GM18499 (cell line): ENCODE measurements around the gene MRTFB.
"Not testable (repeated sequence)": the region's sequence is repeated elsewhere in the genome, so short reads cannot be mapped to it uniquely, and the experiment has no call there.

Experiments
- ATAC-seq: cut with Tn5 transposase; IDR thresholded peaks from one replicate; pipeline ENCODE4 v1.9.1; 2021; ENCODE audit warnings: moderate number of reproducible peaks; ENCODE audit not compliant: insufficient read depth, unreplicated experiment

Gene MRTFB, protein sequence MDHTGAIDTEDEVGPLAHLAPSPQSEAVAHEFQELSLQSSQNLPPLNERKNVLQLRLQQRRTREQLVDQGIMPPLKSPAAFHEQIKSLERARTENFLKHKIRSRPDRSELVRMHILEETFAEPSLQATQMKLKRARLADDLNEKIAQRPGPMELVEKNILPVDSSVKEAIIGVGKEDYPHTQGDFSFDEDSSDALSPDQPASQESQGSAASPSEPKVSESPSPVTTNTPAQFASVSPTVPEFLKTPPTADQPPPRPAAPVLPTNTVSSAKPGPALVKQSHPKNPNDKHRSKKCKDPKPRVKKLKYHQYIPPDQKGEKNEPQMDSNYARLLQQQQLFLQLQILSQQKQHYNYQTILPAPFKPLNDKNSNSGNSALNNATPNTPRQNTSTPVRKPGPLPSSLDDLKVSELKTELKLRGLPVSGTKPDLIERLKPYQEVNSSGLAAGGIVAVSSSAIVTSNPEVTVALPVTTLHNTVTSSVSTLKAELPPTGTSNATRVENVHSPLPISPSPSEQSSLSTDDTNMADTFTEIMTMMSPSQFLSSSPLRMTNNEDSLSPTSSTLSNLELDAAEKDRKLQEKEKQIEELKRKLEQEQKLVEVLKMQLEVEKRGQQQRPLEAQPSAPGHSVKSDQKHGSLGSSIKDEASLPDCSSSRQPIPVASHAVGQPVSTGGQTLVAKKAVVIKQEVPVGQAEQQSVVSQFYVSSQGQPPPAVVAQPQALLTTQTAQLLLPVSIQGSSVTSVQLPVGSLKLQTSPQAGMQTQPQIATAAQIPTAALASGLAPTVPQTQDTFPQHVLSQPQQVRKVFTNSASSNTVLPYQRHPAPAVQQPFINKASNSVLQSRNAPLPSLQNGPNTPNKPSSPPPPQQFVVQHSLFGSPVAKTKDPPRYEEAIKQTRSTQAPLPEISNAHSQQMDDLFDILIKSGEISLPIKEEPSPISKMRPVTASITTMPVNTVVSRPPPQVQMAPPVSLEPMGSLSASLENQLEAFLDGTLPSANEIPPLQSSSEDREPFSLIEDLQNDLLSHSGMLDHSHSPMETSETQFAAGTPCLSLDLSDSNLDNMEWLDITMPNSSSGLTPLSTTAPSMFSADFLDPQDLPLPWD

DNA sequence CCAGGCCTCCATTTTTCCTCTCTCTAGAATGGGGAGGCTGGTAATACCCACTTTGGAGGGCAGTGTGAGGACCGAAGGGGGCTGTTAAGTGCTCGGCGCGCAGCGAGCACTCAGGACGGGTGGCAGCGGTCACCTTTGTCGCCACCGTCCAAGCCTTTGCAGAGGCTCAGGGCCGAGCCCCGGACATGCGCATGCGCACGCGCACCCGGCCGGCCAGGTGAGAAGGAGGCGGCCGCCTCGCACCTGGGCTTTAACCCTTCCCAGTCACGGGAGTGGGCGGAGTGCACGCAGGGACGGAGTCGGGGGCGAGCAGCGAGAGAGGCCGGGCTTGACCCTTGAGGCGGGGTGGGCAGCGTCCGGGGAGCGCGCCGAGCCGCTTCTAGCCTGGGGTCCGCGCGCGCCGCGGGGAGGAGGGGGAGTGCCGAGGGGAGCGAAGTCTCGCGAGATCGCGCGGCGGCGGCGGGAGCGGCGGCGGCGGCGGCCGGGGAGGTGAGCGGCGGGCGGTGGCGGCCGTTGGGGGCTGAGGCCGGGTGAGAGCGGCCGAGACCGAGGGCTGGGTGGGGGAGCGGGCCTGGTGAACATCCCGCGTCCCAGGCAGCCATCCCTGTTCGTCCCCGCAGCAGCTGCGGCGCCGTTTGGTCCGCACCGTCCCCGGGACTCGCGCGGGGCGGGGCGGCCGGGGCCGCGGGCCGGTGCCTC, at the start of gene MRTFB:
Gene MRTFB (plus strand): TSS at position 443 of the 699 bp plus-strand sequence. CDS start 69,288 bp downstream, outside the sequence.
- ATAC-seq, result no peak

DNA sequence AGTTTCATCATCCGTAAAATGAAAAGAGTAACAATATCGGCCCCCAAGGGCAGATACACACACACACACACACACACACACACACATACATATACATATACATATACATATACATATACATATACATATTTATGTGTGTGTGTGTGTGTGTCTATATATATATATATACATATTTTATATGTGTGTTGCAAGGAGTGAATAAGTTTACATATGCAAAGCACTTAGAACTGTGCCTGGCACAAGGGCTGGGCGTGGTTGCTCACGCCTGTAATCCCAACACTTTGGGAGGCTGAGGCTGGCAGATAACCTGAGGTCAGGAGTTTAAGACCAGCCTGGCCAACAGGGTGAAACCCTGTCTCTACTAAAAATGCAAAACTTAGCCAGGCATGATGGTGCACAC, 47.6 kb upstream of the MRTFB start:
- not testable (repeated sequence) for ATAC-seq

DNA sequence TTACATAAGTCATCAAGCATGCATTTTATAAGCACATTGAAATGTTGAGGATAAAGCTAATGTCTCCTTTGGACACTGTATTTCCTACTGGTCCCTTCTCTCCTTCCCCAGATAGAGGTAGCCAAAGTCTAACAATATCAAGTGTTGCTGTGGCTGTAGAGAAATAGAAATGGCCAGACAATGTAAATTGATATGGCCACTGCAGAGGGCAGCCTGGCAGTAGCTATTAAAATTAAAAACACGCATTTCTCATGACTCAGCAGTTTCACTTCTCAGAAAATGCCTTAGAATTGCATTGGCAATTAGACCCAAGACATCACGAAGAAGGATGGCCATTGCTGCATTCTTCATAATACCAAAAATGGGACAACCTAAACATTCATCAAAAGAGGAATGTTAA, 46.8 kb upstream of the MRTFB start:
- ATAC-seq, result no peak

DNA sequence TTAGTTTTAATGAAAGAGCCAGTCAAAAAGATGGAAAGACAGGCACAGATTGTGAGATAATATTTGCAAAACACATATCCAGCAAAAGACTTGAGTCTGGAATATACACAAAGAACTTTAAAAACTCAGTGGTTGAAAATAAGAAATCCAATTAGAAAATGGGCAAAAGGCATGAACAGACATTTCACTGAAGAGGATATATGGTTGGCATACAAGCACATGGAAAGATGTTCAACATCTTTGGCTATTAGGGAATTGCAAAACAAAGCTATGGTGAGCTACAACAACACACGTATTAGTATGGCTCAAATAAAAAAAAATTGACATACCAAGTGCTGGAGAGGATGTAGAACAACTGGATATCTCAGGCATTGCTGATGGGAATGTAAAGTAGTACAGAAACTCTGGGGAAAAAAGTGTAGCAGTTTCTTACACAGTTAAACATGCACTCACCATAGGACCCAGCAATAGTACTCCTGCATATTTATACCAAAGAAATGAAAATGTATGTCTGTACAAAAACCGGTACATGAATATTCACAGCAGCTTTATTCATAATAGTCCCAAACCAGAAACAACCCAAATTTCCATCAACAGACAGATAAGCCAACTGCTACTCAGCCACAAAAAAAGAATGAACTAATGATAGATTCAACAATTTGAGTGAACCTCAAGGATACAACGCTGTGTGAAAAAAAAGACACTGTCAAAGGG, 44.4 kb upstream of the MRTFB start:
- ATAC-seq, result no peak

DNA sequence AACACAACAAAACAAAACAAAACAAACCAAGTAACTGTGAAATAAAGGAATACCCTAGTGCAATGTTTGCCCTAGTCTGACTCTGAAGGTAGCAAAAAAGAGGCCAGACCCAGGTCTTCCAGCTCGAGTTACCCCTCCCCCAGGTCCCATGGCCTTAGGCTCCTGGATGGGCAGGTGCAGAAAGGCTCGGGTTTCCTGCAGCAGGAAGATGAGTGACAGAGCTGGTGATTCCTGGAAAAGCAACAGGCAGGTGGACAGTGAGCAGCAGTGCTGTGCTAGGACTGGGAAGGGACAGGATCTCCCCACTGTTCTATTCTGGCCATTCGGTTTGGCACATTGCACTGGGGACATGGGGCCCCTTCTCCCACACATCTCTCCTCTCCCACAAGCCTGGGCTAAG, 42.9 kb upstream of the MRTFB start:
- ATAC-seq, result no peak

DNA sequence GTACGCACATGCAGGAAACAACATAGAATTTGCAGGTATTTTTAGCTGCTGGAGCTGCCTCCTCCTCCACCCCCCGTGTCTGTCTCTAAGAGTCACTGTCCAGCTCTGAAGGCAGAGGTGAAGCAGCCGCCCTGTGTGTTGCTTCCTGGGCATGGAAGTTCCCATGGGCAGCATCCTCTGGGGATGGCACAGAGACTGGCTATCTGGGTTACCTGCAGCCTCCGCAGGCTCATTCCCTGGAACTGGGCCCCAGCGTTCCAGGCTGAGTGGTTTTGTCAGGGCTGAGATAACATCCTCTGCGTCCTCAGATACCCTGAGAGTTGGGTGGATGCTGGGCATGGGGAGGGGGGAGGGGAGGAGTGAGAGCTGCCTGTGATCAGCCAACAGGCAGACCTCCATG, 41.5 kb upstream of the MRTFB start:
- no peak for ATAC-seq

DNA sequence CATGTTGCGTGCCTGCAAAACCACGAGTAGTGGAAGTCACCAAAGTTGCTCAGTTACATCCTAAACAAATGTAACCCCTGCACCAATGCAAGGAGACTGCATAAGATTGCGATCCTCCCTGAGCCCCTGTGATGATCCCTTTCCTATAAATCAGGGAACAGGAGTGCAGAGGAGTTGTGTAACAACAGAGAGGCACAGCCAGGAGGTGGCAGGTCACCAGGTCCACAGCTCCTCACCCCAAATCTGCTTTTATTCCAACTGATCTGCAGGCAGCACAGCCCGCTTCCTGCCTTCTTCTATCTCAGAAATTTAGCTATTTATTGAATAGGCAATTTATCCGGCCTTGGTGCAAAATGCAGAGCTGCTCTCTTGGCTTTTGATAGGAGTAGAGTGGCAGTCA, 36.0 kb upstream of the MRTFB start:
- no peak for ATAC-seq

DNA sequence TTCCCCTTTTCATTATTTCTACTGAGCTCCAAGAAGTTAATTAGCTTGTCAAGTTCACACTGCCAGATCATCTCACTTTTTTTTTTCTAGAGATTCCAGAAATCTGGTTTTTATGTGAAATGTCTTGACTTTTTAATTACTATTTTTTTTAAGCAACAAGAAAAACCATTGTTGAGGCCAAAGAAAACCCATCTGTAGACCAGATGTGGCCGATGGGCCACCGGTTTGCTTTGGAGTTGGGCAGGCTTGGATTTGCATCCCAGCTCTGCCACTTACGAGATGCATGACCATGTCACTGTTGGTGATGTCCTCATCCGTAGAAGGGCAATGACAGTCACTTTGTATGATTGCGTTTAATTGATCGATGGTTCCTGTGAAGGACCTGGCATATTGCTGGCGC, 34.2 kb upstream of the MRTFB start:
- no peak for ATAC-seq

DNA sequence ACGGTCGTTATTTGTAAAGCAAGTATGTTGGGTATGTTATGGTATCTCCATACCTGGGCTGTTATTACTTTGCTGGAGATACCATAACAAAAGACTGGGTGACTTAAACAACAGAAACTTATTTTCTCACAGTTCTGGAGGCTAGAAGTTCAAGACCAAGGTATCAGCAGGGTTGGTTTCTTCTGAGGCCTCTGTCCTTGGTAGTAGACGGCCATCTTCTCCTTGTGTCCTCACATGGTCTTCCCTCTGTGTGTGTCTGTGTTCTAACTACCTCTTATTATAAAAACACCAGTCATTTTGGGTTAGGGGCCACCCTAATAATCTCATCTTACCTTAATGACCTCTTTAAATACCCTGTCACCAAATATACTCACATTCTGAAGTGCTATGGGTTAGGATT, 33.2 kb upstream of the MRTFB start:
- ATAC-seq, result no peak

DNA sequence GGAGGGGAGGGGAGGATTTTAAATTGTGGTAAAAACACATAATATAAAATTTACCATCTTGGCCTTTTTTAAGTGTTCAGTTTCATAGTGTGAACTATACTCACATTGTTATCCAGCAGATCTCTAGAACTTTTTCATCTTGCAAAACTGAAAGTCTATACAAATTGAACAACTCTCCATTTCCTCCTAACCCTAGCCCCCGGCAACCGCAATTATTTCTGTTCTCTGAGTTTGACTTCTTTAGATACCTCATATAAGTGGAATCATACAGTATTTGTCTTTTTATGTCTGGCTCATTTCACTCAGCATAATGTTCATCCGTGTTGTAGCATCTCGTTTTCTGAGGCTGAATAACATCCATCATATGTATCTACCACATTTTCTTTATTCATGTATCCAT, 30.0 kb upstream of the MRTFB start:
- no peak for ATAC-seq

DNA sequence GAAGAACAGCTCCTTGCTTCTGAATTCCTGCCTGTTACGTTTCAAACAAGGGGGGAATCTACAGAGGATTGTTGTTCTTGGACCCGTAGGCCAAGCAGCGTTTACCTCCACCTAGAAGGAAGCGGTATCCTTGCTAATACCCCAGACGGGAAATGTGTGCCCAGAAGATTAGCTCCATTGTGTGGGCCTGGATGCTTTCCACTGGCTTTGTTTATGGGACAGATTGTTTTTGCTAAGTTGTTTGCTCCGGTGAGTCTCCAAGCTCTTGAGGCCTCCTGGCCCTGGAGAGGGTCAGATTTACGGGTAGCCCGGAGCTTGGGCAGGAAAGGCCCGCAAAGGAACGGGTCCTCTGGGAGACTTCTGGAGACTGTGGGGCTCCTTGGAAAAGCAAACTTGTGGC, 28.4 kb upstream of the MRTFB start:
- no peak for ATAC-seq

DNA sequence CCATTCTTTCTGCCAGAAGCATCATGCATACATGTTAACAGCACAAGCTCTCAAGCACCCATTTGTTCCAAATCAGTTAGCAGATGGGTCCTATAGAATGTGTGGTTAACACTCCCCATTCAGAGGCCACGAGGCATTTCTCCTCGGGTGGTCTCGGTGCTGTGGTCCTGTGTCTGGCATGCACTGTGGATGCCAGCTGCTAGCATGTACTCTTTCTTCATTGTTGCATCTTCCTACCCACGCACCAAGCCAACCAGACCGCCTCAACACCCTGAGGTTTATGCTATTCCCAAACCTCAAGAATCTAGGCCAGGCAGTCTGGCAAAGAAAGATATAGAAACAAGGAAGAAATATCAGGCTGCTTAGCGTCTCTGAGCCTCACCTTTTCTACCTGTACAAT, 27.8 kb upstream of the MRTFB start:
- no peak for ATAC-seq

DNA sequence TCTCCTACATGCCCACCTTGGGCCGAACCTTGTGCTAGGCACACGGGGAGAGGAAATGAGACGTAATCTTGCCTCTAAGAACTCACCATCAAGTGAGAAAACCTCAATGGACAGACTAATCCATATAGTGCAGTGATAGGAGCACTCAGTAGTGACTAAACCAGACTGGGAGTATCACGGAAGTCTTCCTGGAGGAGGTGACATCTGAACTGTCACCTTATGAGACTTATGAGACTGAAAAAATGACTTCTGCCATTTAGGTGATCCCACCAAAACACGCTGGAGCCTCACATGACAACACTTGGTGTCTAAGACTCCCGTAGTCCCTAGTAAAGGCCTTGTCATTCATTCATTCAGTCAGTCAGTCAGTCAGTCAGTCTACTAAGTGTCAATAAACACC, 27.3 kb upstream of the MRTFB start:
- ATAC-seq, result no peak

DNA sequence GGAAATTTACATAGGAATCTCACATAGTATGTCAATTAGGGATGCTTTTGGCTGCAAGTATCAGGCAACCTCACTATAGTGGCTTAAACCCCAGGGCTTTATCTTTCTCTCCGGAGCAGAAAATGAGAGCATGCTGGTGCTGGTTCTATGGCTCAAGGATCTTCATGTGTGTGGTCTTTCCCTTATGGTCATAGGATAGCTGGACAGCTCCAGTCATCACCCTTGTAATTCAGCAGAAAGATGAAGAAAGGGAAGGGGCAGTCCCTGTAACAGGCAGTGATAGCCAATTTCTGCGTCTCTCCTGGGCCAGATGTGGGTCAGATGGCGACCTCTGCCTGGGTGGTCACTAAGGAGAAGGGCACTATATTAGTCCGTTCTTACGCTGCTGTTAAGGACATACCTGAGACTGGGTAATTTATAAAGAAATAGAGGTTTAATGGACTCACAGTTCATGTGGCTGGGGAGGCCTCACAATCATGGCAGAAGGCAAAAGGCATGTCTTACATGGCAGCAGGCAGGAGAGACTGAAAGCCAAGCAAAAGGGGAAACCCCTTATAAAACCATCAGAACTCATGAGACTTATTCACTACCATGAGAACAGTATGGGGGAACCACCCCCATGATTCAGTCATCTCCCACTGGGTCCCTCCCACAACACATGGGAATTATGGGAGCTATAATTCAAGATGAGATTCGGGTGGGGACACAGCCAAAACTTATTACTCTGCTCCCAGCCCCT, 23.8 kb upstream of the MRTFB start:
- not testable (repeated sequence) for ATAC-seq

DNA sequence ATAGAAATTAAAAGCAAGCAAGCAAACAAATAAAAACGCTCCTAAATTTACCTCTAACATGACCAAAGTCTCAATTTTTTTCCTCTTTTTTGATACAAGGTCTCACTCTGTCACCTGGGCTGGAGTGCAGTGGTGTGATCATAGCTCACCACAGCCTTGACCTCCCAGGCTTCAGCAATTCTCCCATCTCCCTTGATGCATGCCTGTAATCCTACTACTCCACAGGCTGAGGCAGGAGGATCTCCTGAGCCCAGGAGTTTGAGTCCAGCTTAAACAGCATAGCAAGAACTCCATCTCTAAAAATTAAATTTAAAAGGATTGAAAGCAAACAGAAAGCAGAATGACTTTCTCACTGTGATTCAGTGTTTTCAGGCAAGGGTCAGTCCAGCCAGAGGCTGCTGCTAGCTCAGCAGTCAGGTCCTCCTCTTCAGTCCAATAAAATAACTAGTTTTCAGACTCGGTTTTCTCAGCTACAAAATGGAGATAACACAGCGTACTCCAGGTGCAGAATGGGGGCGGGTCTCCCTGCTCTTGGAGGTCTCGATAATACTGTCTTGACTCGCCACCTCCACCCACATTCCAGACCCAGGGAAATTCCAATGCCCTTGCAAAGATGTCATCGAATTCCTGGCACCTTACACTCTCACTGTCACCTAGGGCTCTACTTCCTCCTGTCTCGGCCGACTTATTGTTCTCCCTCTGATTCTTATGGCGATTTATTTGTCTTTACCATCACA, 20.7 kb upstream of the MRTFB start:
- no peak for ATAC-seq

DNA sequence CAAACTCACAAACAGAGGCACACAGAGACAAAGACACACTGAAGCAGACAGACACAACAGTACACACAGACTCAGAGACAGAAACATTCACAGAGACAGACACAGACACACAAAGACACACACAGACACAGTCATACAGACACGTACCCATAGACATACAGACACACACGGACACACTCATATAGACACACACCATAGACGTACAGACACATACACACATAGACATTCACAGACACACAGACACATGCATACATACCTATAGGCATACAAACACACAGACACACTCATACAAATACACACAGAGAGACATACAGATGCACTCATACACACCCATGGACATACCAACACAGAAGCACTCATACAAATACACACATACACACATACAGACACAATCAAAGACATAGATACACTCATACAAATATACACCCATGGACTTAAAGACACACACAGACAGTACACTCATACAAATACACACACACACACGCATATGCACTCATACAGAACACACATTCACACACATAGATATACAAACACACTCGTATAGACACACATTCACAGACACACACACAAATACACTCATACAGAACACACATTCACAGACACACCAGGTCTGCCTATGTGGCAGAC, 19.9 kb upstream of the MRTFB start:
- ATAC-seq, result no peak

DNA sequence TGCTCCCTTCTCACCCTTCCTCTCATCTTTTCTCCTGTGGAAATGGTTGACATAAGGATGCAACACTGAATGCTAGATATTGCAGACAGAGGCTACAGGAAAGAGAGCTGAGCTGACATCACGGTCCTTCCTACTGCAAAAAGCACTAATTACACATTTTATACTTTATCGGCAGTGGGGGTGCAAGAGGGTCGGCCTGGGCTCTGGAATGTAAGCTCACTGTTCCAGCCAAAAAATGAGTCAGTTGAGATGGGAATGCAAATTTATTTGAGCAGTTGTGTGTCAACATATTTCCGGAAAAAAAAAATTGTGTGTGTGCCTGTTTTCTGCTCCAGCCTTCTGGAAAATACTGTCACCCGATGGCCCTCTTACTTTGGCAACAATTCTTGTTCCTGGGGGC, 14.1 kb upstream of the MRTFB start:
- ATAC-seq, result no peak

DNA sequence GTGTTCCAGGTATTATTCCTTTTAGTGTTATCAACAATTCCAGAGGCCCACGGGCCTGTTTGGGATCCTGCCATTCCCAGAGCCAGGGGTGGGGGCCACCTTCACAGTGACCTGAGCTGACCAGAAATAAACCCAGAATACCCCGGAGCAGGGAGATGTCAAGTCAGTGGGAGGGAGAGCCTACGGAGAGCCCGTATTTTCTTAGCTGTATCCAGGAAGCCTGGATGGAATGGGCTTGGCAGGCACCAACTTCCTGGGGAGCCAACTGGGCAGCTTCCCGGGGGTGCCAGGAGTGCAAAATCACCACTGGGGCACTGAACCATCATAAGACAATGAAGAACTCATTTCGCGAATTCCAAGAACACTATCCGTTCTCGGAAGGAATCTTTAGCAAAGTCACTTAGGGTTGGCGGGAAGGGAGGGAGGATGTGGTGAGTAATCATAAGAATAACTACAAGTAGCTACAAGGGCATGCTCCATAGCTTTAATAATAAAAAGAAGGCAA, 13.2 kb upstream of the MRTFB start:
- no peak for ATAC-seq
